ENCODE data around the gene GALNT11.
"Not testable (repeated sequence)": the region's sequence is repeated elsewhere in the genome, so short reads cannot be mapped to it uniquely, and the experiment has no call there.

- not testable (repeated sequence) for TF ChIP-seq CTCF (IDR thresholded peaks at IDR 0.05); ZFX (IDR thresholded peaks at IDR 0.05; ENCODE audit: borderline replicate concordance)
Measured at GRCh38 chr7:152061086-152061485, 35.6 kb downstream of the GALNT11 start.

All from 22Rv1 (cell line).